ENCODE data around the gene SKIC8.

Gene SKIC8

DNA sequence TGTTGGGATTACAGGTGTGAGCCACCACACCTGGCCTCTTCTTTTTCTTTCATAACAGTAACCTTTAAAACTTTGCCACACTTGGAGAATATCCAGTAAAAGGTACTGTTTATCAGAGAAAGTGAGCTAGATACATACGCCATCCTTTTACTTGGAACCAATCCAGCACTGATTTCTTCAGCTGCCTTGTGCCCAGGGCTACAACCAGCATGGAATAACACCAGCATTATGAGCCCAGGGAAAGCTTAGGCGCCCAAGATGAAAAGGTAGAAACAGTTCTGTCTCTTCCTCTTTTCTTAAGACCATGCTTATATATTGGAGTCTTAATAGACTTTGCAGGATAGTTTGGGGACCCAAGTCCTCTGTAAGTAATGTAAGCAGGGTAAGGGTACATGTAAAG, 8.4 kb downstream of the SKIC8 start:
- DNase-seq = no peak

DNA sequence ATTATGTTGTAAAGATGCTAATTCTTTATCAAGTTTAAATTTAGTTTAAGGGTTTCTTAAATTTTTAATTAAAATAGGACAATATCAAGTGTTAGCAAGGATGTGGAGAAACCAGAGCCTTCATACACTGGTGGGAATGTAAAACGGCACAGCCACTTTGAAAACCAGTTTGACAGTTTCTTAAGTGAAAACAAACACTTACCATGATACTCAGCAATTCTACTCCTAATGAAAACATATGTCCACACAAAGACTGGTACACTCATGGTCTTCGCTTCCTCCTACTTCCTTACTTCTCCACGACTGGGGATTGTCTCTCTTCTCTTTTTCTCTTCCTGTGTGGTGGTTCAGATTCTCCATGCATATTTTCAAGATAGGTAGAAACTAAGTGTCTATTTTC, 9.2 kb downstream of the SKIC8 start:
- DNase-seq = no peak

- DNase-seq = no peak
Observed at GRCh38 chr15:78284758-78285157, 14.7 kb downstream of the SKIC8 start.

- DNase-seq = no peak
Observed at GRCh38 chr15:78282324-78282723, 17.1 kb downstream of the SKIC8 start.

GRCh38 chr15:78280319-78281072, 18.9 kb downstream of the SKIC8 start:
- no peak for DNase-seq

- DNase-seq = no peak
Observed at GRCh38 chr15:78276064-78276943, 23.1 kb downstream of the SKIC8 start.

DNA sequence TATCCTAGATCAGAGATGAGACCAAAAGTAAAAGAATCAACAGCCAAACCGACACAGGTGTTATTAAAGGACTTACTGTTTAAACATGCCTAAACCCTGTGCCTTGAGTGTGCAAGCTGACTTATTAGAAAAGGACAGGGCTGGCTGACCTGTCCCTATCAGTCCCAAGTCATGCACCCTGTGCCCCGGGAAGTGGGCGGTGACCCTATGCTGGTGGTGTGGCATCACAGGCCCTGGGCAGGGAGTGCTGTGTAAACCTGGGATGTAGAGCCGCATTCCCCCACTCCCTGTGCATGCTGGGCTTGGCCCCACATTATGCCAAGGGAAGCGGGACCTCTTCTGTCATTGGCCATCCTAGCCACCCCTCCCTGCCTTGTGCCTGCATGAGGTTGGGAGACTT, 24.4 kb downstream of the SKIC8 start:
- DNase-seq = no peak

- DNase-seq = no peak
Observed at GRCh38 chr15:78272776-78273175, 26.6 kb downstream of the SKIC8 start.

DNA sequence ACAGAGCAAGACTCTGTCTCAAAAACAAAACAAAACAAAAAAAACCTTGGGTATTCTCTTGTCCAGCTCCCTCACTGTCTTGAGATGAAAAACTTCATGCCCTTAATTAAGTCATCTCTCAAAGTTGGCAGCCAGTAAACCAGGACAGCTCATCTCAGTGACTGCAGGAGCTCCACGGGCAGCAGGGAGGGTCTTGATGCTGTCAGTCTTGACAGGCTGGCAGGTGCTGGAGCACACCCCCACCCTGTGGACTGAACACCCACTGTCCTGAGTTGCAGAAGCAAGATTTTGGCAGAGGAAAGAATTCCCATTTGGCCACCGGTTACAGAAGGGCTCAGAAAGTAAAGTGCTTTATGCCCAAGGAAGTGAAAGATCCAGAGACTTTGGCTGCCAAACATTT, 27.1 kb downstream of the SKIC8 start:
- no peak for DNase-seq

- DNase-seq = no peak
Observed at GRCh38 chr15:78266806-78267205, 32.6 kb downstream of the SKIC8 start.

GRCh38 chr15:78266229-78266628, 33.2 kb downstream of the SKIC8 start:
- no peak for DNase-seq

- DNase-seq = no peak
Observed at GRCh38 chr15:78265752-78266224, 33.6 kb downstream of the SKIC8 start.

- no peak for DNase-seq
Observed at GRCh38 chr15:78265137-78265460, 34.3 kb downstream of the SKIC8 start.

DNA sequence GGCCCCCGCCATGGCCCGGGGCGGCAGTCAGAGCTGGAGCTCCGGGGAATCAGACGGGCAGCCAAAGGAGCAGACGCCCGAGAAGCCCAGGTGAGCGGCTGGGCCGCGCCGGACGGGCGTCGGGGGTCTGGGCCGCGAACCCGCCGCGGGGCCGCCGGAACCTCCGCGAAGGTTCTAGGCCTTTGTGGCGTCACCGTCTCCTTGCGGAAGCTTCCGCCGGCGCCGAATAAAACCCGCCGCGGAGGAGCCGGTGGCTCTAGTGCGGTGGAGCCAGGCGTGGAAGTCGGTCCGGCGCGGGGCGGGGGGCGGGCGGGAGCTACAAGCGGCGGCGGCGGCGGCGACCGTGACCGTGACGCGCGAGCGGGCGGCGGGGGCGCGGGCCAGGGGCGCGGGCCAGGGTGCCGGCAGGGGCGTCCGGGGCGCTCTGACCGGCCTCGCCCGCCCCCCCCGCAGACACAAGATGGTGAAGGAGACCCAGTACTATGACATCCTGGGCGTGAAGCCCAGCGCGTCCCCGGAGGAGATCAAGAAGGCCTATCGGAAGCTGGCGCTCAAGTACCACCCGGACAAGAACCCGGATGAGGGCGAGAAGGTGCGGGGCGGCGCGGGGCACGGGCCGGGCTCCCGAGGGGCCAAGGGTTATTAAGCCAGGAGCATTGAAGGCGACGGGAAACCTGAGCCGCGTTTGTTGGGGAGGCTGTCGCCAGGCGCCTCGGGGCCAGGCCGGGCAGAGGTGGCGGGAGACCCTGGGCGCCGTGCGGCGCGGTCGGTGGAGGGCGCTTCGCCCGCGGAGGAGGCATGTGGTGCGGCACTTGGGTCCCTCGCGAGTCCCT, 34.9 kb downstream of the SKIC8 start, which contains the start of gene DNAJA4:
TSS of gene DNAJA4 (plus strand) at position 259 of the 833 bp plus-strand sequence. CDS start at position 461, 202 bp downstream.
- DNase-seq = no peak

DNA sequence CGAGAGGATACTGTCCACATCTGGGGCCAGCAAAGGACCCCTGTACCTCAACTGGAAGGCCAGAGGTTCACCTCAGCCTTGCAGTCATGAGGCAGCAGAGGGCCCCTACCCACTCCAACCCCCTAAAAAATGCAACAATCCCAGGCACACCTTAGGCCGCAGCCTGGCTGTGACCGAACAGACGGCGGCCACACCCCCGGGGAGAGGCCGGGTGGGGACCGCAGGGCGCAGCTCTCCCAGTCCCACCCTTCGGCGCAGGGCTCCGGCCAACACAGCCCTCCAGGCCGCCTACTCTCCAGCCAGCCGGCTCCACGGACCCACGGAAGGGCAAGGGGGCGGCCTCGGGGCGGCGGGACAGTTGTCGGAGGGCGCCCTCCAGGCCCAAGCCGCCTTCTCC, 35.5 kb downstream of the SKIC8 start:
- no peak for DNase-seq

DNA sequence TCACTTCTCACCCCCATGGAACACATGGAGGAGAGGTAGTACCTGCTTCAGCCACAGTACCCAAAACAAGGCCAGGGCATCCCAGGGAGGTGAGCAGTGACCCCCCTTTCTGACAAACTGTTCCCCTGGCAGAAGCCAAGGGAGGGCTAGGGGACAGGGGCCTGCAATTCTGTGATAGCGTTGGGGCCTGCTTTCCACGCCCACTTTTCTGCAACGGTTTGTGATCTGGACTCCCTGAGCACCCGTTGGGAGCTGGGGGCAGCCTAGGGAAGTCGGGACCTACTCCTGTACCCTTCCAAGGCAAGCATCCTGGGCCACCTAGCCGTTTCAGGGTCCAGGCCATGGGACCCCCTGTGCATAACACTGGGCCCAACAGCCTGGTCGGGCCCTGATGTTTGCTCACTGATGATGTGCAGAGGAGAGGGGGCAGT, 36.0 kb downstream of the SKIC8 start:
- DNase-seq = no peak

GRCh38 chr15:78261062-78261461, 38.3 kb downstream of the SKIC8 start:
- DNase-seq = no peak

DNA sequence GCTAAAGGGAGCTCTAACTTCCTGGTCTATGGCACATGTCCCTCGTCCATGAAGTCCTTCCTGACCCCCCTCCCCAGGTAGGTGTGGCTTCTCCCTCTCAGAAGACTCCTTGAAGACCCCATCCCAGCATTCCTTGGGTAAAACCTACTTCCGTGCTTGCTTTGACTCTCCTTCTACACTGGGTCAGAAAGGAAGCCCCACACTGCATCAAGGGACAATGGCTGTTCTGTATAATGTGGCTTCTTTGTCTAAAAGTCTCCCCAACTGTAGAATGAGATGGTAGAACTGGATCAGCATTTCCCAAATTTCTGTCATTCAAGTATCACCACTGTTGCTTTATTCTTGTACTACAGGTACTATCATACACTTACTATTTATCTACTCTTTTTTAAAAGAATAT, 38.9 kb downstream of the SKIC8 start:
- no peak for DNase-seq

- no peak for DNase-seq
Observed at GRCh38 chr15:78259232-78259631, 40.2 kb downstream of the SKIC8 start.

GRCh38 chr15:78257681-78258080, 41.7 kb downstream of the SKIC8 start:
- no peak for DNase-seq

DNA sequence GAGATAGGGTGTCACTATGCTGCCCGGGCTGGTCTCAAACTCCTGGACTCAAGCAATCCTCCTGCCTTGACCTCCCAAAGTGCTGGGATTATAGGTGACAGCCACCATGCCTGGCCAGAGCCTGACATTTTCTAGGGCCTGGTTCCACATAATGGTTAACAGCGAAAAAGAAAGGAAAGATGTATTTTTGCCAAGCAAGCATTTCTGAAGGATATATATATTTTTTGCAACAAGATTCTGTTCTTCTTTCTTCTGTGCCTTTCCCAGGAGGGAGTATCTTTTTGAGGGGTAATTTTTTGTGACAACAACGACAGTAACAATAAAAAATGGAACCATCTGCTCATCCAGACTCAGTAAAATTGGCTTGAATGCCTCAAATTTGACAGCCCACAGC, 43.4 kb downstream of the SKIC8 start:
- no peak for DNase-seq

- DNase-seq = no peak
Observed at GRCh38 chr15:78255421-78256043, 43.9 kb downstream of the SKIC8 start.

DNA sequence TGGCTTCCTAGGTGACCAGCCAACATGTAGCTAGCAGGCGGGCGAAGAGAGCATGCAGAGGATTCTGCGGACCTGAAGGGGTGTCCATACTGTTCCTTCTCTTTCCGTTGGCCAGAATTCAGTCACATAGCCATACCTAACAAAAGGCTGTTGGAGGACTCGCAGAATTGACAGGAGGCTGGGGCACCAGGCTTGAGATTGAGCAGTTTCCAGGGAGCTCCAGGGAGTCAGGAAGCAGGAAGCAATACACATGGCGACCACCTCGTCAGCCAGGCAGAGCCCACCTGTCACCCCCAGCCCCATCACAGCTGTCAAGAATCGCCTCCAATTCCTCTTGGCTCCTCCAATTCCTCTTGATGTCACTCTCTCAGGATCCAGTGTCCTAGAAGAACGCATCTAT, 48.3 kb downstream of the SKIC8 start:
- no peak for DNase-seq
